ENCODE results near the gene SPATS2L.

GRCh38 chr2:200286578-200286977, 19.9 kb upstream of the SPATS2L start:
- TF ChIP-seq, protein P1, sequence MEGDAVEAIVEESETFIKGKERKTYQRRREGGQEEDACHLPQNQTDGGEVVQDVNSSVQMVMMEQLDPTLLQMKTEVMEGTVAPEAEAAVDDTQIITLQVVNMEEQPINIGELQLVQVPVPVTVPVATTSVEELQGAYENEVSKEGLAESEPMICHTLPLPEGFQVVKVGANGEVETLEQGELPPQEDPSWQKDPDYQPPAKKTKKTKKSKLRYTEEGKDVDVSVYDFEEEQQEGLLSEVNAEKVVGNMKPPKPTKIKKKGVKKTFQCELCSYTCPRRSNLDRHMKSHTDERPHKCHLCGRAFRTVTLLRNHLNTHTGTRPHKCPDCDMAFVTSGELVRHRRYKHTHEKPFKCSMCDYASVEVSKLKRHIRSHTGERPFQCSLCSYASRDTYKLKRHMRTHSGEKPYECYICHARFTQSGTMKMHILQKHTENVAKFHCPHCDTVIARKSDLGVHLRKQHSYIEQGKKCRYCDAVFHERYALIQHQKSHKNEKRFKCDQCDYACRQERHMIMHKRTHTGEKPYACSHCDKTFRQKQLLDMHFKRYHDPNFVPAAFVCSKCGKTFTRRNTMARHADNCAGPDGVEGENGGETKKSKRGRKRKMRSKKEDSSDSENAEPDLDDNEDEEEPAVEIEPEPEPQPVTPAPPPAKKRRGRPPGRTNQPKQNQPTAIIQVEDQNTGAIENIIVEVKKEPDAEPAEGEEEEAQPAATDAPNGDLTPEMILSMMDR (IDR thresholded peaks at IDR 0.05): no peak
- no peak for TF ChIP-seq EZH2phosphoT487 (IDR thresholded peaks at IDR 0.05)
